ENCODE measurements around the gene CCDC197.

CCDC197 gene

GRCh38 chr14:93977790-93978581, 19.1 kb upstream of the CCDC197 start:
- DNase-seq (ENCODE audit: low read depth in 2 of 2) = peak; percentile 74 to 76

GRCh38 chr14:93978735-93979134, 18.4 kb upstream of the CCDC197 start:
- no peak for DNase-seq (ENCODE audit: low read depth in 2 of 2)

DNA sequence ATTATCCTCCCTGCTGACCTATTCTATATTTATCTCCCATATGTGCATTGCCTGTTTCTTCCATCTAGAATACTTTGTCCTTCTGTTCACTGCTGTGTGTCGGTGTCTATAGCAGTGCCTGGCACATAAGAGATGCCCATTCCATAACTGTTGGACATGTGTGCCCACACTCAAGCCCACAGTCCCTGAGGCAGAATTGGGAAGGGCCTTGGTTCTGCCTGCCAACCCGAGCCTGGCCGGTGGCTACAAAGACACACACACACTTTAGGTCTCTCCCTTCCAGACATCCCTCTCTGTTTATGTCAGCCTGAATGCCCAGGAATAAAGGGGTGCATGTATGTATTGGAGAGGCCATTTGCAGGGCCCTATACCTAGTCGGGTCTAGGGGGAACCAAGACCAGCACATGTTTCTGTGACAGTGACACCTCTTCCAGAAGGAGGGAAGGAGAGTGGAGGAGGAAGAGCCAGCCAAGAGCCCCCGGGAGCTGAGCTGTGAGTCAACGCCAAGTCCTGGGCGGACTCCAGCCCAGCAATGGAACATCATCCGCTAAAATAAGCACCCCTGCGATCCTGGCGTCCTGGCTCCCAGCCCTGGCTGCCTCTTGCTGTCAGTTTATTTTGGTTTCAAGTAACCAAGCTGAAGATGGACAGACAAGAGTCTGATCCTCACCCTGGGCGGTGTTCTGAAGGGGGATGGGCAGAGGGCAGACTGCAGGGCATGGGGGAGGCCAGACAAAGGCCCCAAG, 16.5 kb upstream of the CCDC197 start:
- DNase-seq (ENCODE audit: low read depth in 2 of 2) = no peak

- no peak for DNase-seq (ENCODE audit: low read depth in 2 of 2)
Observed at GRCh38 chr14:93981316-93982229, 15.5 kb upstream of the CCDC197 start.

DNA sequence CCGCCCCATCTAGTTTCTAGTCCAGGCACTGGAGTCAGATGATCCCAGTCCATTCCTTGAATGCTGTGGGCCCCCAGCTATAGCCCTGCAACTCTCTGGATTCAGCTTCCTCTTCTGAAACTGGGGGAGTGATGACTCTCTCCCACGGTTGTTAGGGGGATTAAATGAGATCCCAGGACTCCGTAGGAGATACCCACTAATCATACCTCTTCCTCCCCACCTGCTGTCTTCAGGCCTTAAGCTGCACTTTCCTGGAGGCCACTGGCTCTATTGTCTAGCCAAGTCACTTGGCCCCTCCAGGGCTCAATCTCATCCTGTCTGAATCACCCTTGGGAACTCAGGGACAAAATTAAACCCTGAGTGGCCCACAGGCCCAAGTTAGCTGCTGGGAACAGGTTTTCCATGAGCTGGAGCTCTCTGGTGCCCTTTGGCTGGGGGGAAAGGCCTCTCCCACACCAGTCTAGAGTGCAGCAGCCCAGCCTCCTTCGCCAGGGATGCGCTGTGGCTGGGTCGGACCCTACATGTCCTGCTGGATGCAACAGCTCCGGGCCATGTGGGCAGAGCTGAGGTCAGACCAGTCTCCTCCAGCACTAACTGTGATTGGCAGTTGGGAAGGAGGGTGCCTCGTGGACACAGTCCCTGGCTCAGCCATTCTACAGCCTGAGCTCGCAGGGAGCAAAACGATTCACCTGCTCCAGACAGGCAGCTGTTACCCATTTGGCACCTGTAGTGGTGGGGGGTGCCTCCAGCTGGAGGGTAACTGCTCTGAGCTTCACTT, 14.7 kb upstream of the CCDC197 start:
- DNase-seq (ENCODE audit: low read depth in 2 of 2) = no peak

DNA sequence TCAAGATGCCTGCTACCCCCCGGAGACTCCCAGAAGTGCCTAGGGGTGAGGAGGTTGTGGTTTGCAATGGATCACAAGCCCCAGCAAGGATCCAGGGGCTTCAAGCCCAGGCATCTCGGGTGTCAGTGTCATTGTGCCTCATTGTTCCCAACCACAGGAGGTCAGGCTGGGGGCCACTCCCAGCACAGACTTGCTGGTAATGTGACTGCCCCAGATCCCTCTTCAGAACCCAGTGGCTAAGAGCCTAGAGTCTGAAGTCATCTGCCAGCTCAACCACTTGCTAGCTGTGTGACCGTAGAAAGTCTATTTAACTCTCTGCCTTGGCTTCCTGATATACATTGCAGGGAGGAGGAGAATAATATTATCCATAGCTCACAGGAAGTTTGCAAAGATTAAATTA, 13.0 kb upstream of the CCDC197 start:
- no peak for DNase-seq (ENCODE audit: low read depth in 2 of 2)

DNA sequence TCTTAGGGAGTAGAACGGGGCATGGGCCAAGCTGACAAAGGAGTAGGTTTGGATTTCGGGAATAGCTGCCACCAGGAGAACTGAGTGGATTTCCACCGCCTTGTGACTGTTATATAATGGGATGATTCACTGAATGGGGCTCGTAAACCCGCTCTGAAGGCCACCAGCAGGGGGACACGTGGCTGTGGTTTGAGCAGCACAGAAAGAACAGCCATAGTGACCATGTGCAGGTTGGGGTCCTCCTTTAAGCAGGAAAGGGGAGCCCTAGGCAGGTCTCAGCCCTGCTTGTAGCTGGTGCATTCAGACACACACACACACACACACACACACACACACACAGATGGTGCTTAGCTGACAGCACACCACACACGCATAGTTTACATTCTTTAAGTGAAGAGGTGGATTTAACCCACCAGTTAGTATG, 12.1 kb upstream of the CCDC197 start:
- DNase-seq (ENCODE audit: low read depth in 2 of 2) = no peak

GRCh38 chr14:93986955-93987354, 10.1 kb upstream of the CCDC197 start:
- DNase-seq (ENCODE audit: low read depth in 2 of 2) = no peak

DNA sequence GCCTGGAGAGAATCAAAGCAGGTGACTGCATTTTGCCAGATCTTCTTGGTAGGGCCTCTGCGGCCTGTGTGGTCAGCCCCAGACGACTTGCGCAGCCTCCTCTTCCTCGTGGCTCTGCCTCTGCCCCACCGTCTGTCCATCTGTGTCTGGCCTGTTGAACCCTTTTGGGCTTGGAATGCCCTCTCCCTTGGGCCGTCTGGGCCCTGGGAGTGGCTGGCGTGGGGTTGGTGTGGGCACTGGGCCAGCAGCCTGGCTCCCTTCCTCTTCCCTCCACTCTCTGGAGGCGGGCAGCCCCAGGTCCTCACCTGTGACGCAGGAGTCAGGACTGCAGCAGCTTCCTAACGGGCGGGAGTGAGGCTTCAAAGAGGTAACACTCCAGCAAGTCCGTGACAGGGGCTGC, 9.7 kb upstream of the CCDC197 start:
- DNase-seq (ENCODE audit: low read depth in 2 of 2) = no peak

DNA sequence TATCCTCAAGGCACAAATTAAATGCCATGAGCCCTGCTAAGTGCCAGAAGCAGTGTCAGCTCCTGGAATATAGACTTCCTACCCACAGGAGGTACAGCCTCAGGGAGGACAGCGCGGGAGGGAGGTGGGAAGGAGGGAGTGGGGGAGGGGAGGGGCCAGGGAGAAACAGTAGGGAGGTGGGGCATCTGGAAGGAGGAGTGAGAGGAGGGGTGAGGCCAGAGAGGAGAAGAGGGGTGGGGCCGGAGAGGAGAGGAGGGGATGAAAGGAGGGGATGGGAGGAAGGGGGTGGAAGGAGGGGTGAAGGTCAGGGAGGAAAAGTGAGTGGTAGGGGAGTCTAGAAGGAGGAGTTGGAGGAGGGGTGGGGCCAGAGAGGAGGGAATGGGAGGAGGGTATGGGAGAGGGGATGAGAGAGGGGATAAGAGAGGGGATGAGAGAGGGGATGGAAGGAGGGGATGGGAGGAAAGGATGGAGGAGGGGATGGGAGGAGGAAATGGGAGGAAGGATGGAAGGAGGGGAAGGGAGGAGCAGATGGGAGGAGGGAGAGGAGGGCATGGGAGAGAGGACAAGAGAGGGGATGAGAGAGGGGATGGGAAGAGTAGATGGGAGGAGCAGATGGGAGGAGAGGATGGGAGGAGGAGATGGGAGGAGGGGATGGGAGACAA, 9.2 kb upstream of the CCDC197 start:
- no peak for DNase-seq (ENCODE audit: low read depth in 2 of 2)

- DNase-seq (ENCODE audit: low read depth in 2 of 2) = no peak
Observed at GRCh38 chr14:93989939-93990338, 7.2 kb upstream of the CCDC197 start.

DNA sequence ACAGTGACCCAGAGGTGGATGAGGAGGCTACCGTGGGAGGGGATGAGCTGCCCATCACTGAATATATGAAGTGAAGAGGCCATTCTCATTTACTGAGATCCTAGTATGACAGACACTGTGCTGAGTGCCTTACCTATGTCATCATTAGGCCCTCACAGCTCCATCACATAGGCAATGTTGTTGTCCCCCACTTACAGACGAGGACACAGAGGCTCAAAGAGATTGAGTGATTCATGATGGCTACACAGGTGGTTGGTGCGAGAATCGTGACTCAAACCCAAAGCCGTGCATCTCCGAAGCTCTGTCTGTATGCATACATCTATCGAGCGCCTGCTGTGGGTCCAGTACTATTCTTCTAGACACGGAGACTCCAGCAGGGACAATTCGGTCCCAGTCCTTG, 5.9 kb upstream of the CCDC197 start:
- no peak for DNase-seq (ENCODE audit: low read depth in 2 of 2)

DNA sequence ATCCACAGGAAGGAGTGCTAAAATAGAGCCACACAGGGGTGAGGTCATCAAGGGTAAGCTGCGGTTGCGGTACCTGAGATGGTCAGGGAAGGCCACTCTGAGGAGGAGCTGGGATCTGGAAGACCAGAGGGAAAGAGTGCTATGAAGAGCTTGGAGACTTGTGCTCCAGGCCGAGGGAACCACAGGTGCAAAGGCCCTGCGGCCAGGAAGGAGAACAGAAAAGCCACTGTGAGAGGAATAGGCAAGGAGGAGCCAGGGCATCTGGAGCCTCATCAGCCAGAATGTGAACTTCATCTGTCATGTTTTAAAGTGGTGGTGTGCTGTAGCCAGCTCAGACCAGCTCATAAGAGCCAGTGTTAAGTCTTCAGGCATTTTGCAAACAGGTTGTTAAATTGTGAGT, 5.5 kb upstream of the CCDC197 start:
- DNase-seq (ENCODE audit: low read depth in 2 of 2) = no peak

- DNase-seq (ENCODE audit: low read depth in 2 of 2) = no peak
Observed at GRCh38 chr14:93993382-93993781, 3.7 kb upstream of the CCDC197 start.

DNA sequence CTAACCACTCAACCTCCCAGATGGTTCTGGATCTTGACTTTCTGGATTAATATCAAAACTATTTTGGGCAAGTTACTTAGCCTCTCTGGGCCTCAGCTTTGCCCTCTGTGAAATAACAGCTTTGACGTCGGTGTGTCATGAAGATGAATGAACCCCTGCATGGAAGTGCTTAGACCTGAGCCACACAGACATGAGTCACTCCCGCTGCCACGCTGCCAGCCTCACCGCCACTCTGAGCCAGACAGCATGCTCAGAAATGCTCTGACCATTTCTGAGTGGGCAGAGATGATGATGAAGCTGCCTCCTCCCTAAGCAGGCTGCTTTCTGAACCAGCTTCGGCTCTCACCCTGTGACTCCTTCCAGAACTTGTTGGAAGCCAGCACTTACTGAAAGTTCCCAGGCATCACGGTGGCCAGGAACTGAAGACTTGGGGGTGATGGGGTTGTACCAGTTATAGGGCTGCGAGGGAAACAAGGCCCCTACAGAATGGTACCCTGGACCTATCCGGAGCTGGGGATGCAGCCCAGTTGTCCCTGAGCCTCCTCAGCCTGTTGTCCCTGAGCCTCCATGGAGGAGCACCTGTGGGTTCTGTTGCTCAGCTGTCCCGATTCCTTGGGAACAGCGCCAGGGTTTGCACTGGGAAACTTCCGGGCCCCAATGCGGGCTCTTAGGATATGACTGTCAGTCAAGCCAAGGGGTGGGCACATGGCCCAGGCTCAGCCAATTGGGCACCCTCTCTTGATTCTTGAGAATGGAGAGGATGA, 2.0 kb upstream of the CCDC197 start:
- DNase-seq (ENCODE audit: low read depth in 2 of 2) = peak; percentile 55 to 73

DNA sequence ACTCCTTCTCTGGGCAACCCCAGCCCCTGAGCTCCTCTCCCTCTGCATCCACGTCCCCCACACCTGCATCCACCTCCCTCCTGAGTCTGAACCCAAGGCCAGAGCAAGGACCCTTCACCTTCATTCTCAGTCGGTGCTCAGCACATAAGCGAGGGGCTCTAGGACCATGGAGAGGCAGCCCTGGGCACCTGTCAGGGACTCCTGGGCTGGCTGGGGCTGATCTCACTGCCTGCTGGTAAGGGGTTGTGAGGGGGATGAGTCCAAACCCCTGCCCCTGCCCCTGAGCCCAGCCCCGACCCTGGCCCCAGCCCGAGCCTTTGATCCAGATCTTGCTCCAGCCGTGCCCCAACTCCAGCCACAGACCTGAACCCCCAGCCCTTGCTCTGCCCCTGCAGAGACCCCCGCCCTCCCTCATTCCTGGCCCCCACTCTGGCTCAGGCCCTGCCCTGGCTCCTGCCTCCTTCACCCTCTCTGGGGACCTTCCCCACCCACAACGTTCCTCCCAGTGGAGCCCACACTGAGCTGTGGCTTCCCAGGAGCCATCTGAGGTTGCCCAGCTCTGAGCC, 888 bp upstream of the CCDC197 start:
- no peak for DNase-seq (ENCODE audit: low read depth in 2 of 2)

DNA sequence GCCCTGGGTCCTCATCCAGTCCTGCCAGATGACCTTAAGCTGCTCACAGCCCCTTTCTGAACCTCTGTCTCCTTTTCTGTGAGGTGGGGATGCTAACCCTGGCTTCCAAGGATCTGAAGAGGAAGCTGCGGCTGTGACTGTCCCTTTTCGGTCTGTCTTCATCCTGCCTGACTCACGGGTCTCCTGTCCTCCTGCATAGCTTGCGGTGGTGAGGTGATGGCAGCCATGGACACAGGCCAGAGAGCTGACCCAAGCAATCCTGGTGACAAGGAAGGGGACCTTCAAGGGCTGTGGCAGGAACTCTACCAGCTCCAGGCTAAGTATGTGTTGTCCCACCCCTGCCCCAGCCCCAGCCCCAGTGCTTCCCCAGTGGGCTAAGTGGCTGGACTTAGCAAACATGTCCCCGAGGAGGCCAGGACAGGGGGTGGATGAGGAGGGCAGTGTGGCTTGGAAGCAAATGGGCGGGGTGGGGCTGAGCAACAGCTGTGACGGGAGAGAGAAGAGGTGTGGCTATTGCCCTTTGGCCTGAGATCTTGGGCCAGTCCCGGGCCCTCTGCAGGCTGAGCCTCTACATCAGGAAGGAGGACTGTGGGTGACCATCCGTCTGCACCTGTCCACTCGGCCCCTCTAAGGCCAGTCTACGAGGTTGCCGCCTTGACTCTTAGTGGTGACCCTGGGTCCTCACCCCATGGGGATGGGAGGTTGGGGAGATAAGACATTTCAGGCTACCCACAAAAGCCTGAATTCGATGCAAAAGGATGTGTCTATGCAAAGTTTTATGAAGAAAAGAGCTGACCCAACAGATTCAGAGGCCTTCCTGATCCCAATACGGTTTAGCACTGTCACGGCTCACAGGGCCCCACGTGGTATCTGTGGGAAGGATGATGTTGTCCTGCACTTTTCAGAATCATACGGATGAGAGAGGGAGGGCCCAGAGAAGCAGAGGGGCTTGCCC, 1.1 kb downstream of the CCDC197 start:
- DNase-seq (ENCODE audit: low read depth in 2 of 2) = no peak

- DNase-seq (ENCODE audit: low read depth in 2 of 2) = no peak
Observed at GRCh38 chr14:93998871-93999403, 1.8 kb downstream of the CCDC197 start.
